Testis (tissue), 2 donors: ENCODE results near the gene PLXDC2.

Source experiments
- CTCF ChIP-seq, 3 experiments: fragments of 450-650 bp in 2 of 3; fragments of 200-600 bp in 1 of 3; sonication (generic) in 1 of 3; IDR thresholded peaks; one replicate each; pipeline ENCODE4 v1.5.1; 2016 to 2019; ENCODE audit warnings: antibody characterized with exemption in 3 of 3, mild to moderate bottlenecking in 2 of 3, moderate library complexity in 1 of 3
- POLR2A ChIP-seq: fragments of 450-650 bp; IDR thresholded peaks from one replicate; pipeline ENCODE4 v1.6.1; 2017; ENCODE audit warnings: antibody characterized with exemption, mild to moderate bottlenecking, moderate library complexity

GRCh38 chr10:19835952-19836351, 19.7 kb downstream of the PLXDC2 start:
- TF ChIP-seq CTCF (IDR thresholded peaks at IDR 0.05) (no peak), POLR2A (no peak)
